Measurements from ENCODE around the gene GGA2.
A peak's percentile ranks its signal among the peaks of the same experiment; 100 is the strongest.
"Not testable (repeated sequence)": the region's sequence is repeated elsewhere in the genome, so short reads cannot be mapped to it uniquely, and the experiment has no call there.

GGA2 gene

GRCh38 chr16:23465179-23465578 is 45.1 kb downstream of the GGA2 start:
- H3K9me3 ChIP-seq (ENCODE audit: low read length): no peaks in the 10 kb centered on the region
- no peaks in the 10 kb centered on the region for H3K4me1 ChIP-seq (ENCODE audit: insufficient read depth, low read length)
- H3K36me3 ChIP-seq (ENCODE audit: insufficient read depth, low read length): peaks cover 56% of the 10 kb centered on the region
- H3K27me3 ChIP-seq (ENCODE audit: insufficient read depth, low read length): no peaks in the 10 kb centered on the region
- no peak overlapping the region for H3K4me3 ChIP-seq (ENCODE audit: low read length)
- no peak overlapping the region for H2AFZ ChIP-seq (ENCODE audit: low read depth, low read length)

- Histone ChIP-seq H3K9me3 (ENCODE audit: low read length) (no peaks in the 10 kb centered on the region), H3K27me3 (ENCODE audit: insufficient read depth, low read length) (no peaks in the 10 kb centered on the region), H2AFZ (ENCODE audit: low read depth, low read length) (no peak overlapping the region), H3K4me3 (ENCODE audit: low read length) (no peak overlapping the region), H3K4me1 (ENCODE audit: insufficient read depth, low read length) (no peaks in the 10 kb centered on the region), H3K36me3 (ENCODE audit: insufficient read depth, low read length) (peaks cover 46% of the 10 kb centered on the region)
These were observed 46.1 kb downstream of the GGA2 start for GRCh38 chr16:23464196-23464595.

- not testable (repeated sequence) for H3K9me3 ChIP-seq (ENCODE audit: low read length)
- peaks cover 39% of the 10 kb centered on the region for H3K36me3 ChIP-seq (ENCODE audit: insufficient read depth, low read length)
These were observed 47.3 kb downstream of the GGA2 start for GRCh38 chr16:23462994-23463393.

GRCh38 chr16:23453338-23454052 is 56.8 kb downstream of the GGA2 start:
- H3K9me3 ChIP-seq (ENCODE audit: low read length): no peaks in the 10 kb centered on the region
- peak overlapping the region; percentile 90 for H2AFZ ChIP-seq (ENCODE audit: low read depth, low read length)
- peak overlapping the region; percentile 77 for H3K4me3 ChIP-seq (ENCODE audit: low read length)
- H3K27me3 ChIP-seq (ENCODE audit: insufficient read depth, low read length): no peaks in the 10 kb centered on the region
- H3K36me3 ChIP-seq (ENCODE audit: insufficient read depth, low read length): peaks cover 2% of the 10 kb centered on the region
- peaks cover 2% of the 10 kb centered on the region for H3K4me1 ChIP-seq (ENCODE audit: insufficient read depth, low read length)

More at GRCh38 chr16:23462994-23463393, 47.3 kb downstream of the GGA2 start:
- H3K4me3 ChIP-seq (ENCODE audit: low read length); H3K27me3 ChIP-seq (ENCODE audit: insufficient read depth, low read length); H3K4me1 ChIP-seq (ENCODE audit: insufficient read depth, low read length); H2AFZ ChIP-seq (ENCODE audit: low read depth, low read length): not testable (repeated sequence)

GRCh38 chr16:23452572-23453337 is 57.5 kb downstream of the GGA2 start, which contains the start of gene COG7:
Gene COG7, minus strand, starts transcription at chr16:23453189. Its CDS starts 195 bp downstream, at chr16:23452994.
- no peaks in the 10 kb centered on the region for H3K27me3 ChIP-seq (ENCODE audit: insufficient read depth, low read length)
- H3K9me3 ChIP-seq (ENCODE audit: low read length): no peaks in the 10 kb centered on the region
- H3K4me1 ChIP-seq (ENCODE audit: insufficient read depth, low read length): peaks cover 2% of the 10 kb centered on the region
- H3K36me3 ChIP-seq (ENCODE audit: insufficient read depth, low read length): peaks cover 5% of the 10 kb centered on the region
- H2AFZ ChIP-seq (ENCODE audit: low read depth, low read length): peak within 1 kb of the TSS; percentile 90
- peak within 1 kb of the TSS; percentile 77 for H3K4me3 ChIP-seq (ENCODE audit: low read length)

GRCh38 chr16:23452221-23452571 is 58.1 kb downstream of the GGA2 start:
- peak overlapping the region; percentile 90 for H2AFZ ChIP-seq (ENCODE audit: low read depth, low read length)
- no peaks in the 10 kb centered on the region for H3K27me3 ChIP-seq (ENCODE audit: insufficient read depth, low read length)
- H3K9me3 ChIP-seq (ENCODE audit: low read length): no peaks in the 10 kb centered on the region
- H3K36me3 ChIP-seq (ENCODE audit: insufficient read depth, low read length): peaks cover 5% of the 10 kb centered on the region
- peak overlapping the region; percentile 77 for H3K4me3 ChIP-seq (ENCODE audit: low read length)
- peaks cover 2% of the 10 kb centered on the region for H3K4me1 ChIP-seq (ENCODE audit: insufficient read depth, low read length)

GRCh38 chr16:23448392-23448791 is 61.9 kb downstream of the GGA2 start:
- Histone ChIP-seq H3K36me3 (ENCODE audit: insufficient read depth, low read length) (peaks cover 20% of the 10 kb centered on the region), H2AFZ (ENCODE audit: low read depth, low read length) (no peak overlapping the region), H3K4me1 (ENCODE audit: insufficient read depth, low read length) (peaks cover 2% of the 10 kb centered on the region), H3K9me3 (ENCODE audit: low read length) (no peaks in the 10 kb centered on the region), H3K4me3 (ENCODE audit: low read length) (no peak overlapping the region), H3K27me3 (ENCODE audit: insufficient read depth, low read length) (no peaks in the 10 kb centered on the region)

- not testable (repeated sequence) for H3K9me3 ChIP-seq (ENCODE audit: low read length); H3K4me1 ChIP-seq (ENCODE audit: insufficient read depth, low read length); H3K27me3 ChIP-seq (ENCODE audit: insufficient read depth, low read length); H3K4me3 ChIP-seq (ENCODE audit: low read length); H2AFZ ChIP-seq (ENCODE audit: low read depth, low read length)
- peaks cover 53% of the 10 kb centered on the region for H3K36me3 ChIP-seq (ENCODE audit: insufficient read depth, low read length)
These were observed 72.8 kb downstream of the GGA2 start for GRCh38 chr16:23437542-23437941.

GRCh38 chr16:23436951-23437350 is 73.3 kb downstream of the GGA2 start:
- no peak overlapping the region for H3K4me3 ChIP-seq (ENCODE audit: low read length)
- no peaks in the 10 kb centered on the region for H3K4me1 ChIP-seq (ENCODE audit: insufficient read depth, low read length)
- H3K9me3 ChIP-seq (ENCODE audit: low read length): no peaks in the 10 kb centered on the region
- H2AFZ ChIP-seq (ENCODE audit: low read depth, low read length): no peak overlapping the region
- peaks cover 53% of the 10 kb centered on the region for H3K36me3 ChIP-seq (ENCODE audit: insufficient read depth, low read length)
- H3K27me3 ChIP-seq (ENCODE audit: insufficient read depth, low read length): no peaks in the 10 kb centered on the region

GRCh38 chr16:23435500-23435899 is 74.8 kb downstream of the GGA2 start:
- Histone ChIP-seq H2AFZ (ENCODE audit: low read depth, low read length) (no peak overlapping the region), H3K27me3 (ENCODE audit: insufficient read depth, low read length) (no peaks in the 10 kb centered on the region), H3K9me3 (ENCODE audit: low read length) (no peaks in the 10 kb centered on the region), H3K36me3 (ENCODE audit: insufficient read depth, low read length) (peaks cover 49% of the 10 kb centered on the region), H3K4me1 (ENCODE audit: insufficient read depth, low read length) (no peaks in the 10 kb centered on the region), H3K4me3 (ENCODE audit: low read length) (no peak overlapping the region)

GRCh38 chr16:23434380-23434779 is 75.9 kb downstream of the GGA2 start:
- H3K27me3 ChIP-seq (ENCODE audit: insufficient read depth, low read length): no peaks in the 10 kb centered on the region
- no peak overlapping the region for H3K4me3 ChIP-seq (ENCODE audit: low read length)
- H3K9me3 ChIP-seq (ENCODE audit: low read length): no peaks in the 10 kb centered on the region
- H3K4me1 ChIP-seq (ENCODE audit: insufficient read depth, low read length): no peaks in the 10 kb centered on the region
- no peak overlapping the region for H2AFZ ChIP-seq (ENCODE audit: low read depth, low read length)
- peaks cover 50% of the 10 kb centered on the region for H3K36me3 ChIP-seq (ENCODE audit: insufficient read depth, low read length)

GRCh38 chr16:23433261-23433920 is 76.9 kb downstream of the GGA2 start:
- Histone ChIP-seq H3K27me3 (ENCODE audit: insufficient read depth, low read length) (no peaks in the 10 kb centered on the region), H3K9me3 (ENCODE audit: low read length) (no peaks in the 10 kb centered on the region), H2AFZ (ENCODE audit: low read depth, low read length) (no peak overlapping the region), H3K4me3 (ENCODE audit: low read length) (no peak overlapping the region), H3K36me3 (ENCODE audit: insufficient read depth, low read length) (peaks cover 47% of the 10 kb centered on the region), H3K4me1 (ENCODE audit: insufficient read depth, low read length) (no peaks in the 10 kb centered on the region)

Data from neuron (in vitro differentiated cells).